DOHH2 (cell line): ENCODE measurements around the gene CTBS.

ENCODE experiments used
- H3F3A ChIP-seq: fragments of 200-600 bp; sonication (generic), shearing (Covaris generic); 2 replicates; pipeline ENCODE4 v1.6.0; 2016; ENCODE audit warnings: antibody characterized with exemption, mild to moderate bottlenecking; ENCODE audit not compliant: control insufficient read depth, insufficient read depth
- H3K27ac ChIP-seq: fragments of 200-600 bp; sonication (generic); 2 replicates; pipeline ENCODE4 v1.5.1; 2014; ENCODE audit warnings: low read depth, mild to moderate bottlenecking, low read length, moderate library complexity
- H3K27me3 ChIP-seq: fragments of 200-600 bp; sonication (generic); 2 replicates; pipeline ENCODE4 v1.6.1; 2014; ENCODE audit warnings: mild to moderate bottlenecking, low read length, mixed read lengths; ENCODE audit not compliant: control insufficient read depth
- H3K36me3 ChIP-seq: fragments of 200-600 bp; sonication (generic); 2 replicates; pipeline ENCODE4 v1.6.1; 2014; ENCODE audit warnings: mild to moderate bottlenecking, low read length, moderate library complexity, mixed read lengths; ENCODE audit not compliant: control insufficient read depth
- H3K4me1 ChIP-seq: fragments of 200-600 bp; sonication (generic); 2 replicates; pipeline ENCODE4 v1.6.1; 2014; ENCODE audit warnings: mild to moderate bottlenecking, low read length, mixed read lengths; ENCODE audit not compliant: control insufficient read depth
- H3K4me2 ChIP-seq: fragments of 200-600 bp; sonication (generic); 2 replicates; pipeline ENCODE4 v1.6.0; 2014; ENCODE audit warnings: mild to moderate bottlenecking, low read length, moderate library complexity
- H3K4me3 ChIP-seq: fragments of 200-600 bp; sonication (generic); 2 replicates; pipeline ENCODE4 v1.5.1; 2014; ENCODE audit warnings: mild to moderate bottlenecking, low read length, mixed read lengths
- H3K79me2 ChIP-seq: fragments of 200-600 bp; sonication (generic); 2 replicates; pipeline ENCODE4 v1.6.1; 2014; ENCODE audit warnings: mild to moderate bottlenecking, low read length, mixed read lengths; ENCODE audit not compliant: control insufficient read depth
- H3K9me2 ChIP-seq: fragments of 200-600 bp; sonication (generic); replicated peaks from 2 replicates; pipeline ENCODE4 v1.6.1; 2014; ENCODE audit warnings: mild to moderate bottlenecking, low read length, mixed read lengths; ENCODE audit not compliant: control insufficient read depth
- H3K9me3 ChIP-seq: fragments of 200-600 bp; sonication (generic); 2 replicates; pipeline ENCODE4 v1.6.1; 2014; ENCODE audit warnings: antibody characterized with exemption, low read length, mixed read lengths; ENCODE audit not compliant: control insufficient read depth, insufficient read depth
- H4K20me1 ChIP-seq: fragments of 200-600 bp; sonication (generic); 2 replicates; pipeline ENCODE4 v1.6.0; 2014; ENCODE audit warnings: low read depth, mild to moderate bottlenecking, antibody characterized with exemption, low read length, moderate library complexity; ENCODE audit not compliant: control insufficient read depth, insufficient read depth
- EZH2phosphoT487 ChIP-seq: fragments of 200-600 bp; sonication (generic); IDR thresholded peaks from 2 replicates; pipeline ENCODE4 v1.6.1; 2017; ENCODE audit warnings: borderline replicate concordance, mild to moderate bottlenecking, antibody characterized with exemption, low read length, moderate library complexity, mixed read lengths
- TF ChIP-seq, protein P1 (sequence below): fragments of 200-600 bp; sonication (generic); IDR thresholded peaks from one replicate; pipeline ENCODE4 v1.5.1; 2014; ENCODE audit warnings: antibody characterized with exemption, mild to moderate bottlenecking, low read depth, low read length; ENCODE audit not compliant: poor library complexity, severe bottlenecking

CTBS gene

GRCh38 chr1:84540759-84541158, 33.5 kb downstream of the CTBS start:
- Histone ChIP-seq H3F3A (no peaks in the 10 kb centered on the region), H3K9me2 (no peaks in the 10 kb centered on the region), H3K36me3 (no peaks in the 10 kb centered on the region), H3K4me2 (no peak overlapping the region), H3K4me3 (no peak overlapping the region), H3K27ac (no peak overlapping the region), H3K9me3 (no peaks in the 10 kb centered on the region), H3K27me3 (no peaks in the 10 kb centered on the region), H3K4me1 (no peaks in the 10 kb centered on the region), H4K20me1 (no peaks in the 10 kb centered on the region), H3K79me2 (no peaks in the 10 kb centered on the region)
- TF ChIP-seq, protein P1, sequence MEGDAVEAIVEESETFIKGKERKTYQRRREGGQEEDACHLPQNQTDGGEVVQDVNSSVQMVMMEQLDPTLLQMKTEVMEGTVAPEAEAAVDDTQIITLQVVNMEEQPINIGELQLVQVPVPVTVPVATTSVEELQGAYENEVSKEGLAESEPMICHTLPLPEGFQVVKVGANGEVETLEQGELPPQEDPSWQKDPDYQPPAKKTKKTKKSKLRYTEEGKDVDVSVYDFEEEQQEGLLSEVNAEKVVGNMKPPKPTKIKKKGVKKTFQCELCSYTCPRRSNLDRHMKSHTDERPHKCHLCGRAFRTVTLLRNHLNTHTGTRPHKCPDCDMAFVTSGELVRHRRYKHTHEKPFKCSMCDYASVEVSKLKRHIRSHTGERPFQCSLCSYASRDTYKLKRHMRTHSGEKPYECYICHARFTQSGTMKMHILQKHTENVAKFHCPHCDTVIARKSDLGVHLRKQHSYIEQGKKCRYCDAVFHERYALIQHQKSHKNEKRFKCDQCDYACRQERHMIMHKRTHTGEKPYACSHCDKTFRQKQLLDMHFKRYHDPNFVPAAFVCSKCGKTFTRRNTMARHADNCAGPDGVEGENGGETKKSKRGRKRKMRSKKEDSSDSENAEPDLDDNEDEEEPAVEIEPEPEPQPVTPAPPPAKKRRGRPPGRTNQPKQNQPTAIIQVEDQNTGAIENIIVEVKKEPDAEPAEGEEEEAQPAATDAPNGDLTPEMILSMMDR, result no peak
- TF ChIP-seq EZH2phosphoT487, result no peak

- no peaks in the 10 kb centered on the region for H4K20me1 ChIP-seq
- TF ChIP-seq, protein P1, result no peak
- TF ChIP-seq EZH2phosphoT487, result no peak
- H3K4me2 ChIP-seq, result no peak overlapping the region
- no peaks in the 10 kb centered on the region for H3F3A ChIP-seq
- no peaks in the 10 kb centered on the region for H3K36me3 ChIP-seq
- H3K9me2 ChIP-seq, result no peaks in the 10 kb centered on the region
- no peak overlapping the region for H3K4me3 ChIP-seq
- H3K27ac ChIP-seq, result no peak overlapping the region
- H3K9me3 ChIP-seq, result no peaks in the 10 kb centered on the region
- no peaks in the 10 kb centered on the region for H3K4me1 ChIP-seq
- no peaks in the 10 kb centered on the region for H3K79me2 ChIP-seq
- no peaks in the 10 kb centered on the region for H3K27me3 ChIP-seq
These were observed 34.3 kb downstream of the CTBS start for GRCh38 chr1:84539972-84540371.

DNA sequence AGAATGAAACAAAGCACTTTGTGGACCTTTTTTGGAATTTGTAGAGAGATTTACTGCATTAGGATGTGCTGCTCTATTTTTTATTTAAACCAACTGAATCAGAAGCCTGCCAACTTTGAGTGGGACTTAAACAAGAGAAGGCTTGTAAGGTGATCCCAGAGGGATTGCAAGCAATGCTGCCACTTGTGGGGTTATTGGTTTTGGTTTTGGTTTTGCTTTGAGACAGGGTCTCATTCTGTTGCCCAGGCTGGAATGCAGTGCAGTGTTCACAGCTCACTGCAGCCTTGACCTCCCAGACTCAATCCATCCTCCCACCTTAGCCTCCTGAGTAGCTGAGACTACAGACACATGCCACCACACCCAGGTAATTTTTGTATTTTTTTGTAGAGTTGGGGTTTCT, 35.6 kb downstream of the CTBS start:
- H4K20me1 ChIP-seq, result no peaks in the 10 kb centered on the region
- no peak overlapping the region for H3K4me2 ChIP-seq

More for the DNA sequence above, 35.6 kb downstream of the CTBS start:
- no peaks in the 10 kb centered on the region for H3K36me3 ChIP-seq
- no peaks in the 10 kb centered on the region for H3K27me3 ChIP-seq
- no peak overlapping the region for H3K4me3 ChIP-seq
- no peaks in the 10 kb centered on the region for H3K9me3 ChIP-seq
- H3K79me2 ChIP-seq, result no peaks in the 10 kb centered on the region
- H3K4me1 ChIP-seq, result no peaks in the 10 kb centered on the region
- H3K27ac ChIP-seq, result no peak overlapping the region
- TF ChIP-seq, protein P1, result no peak
- TF ChIP-seq EZH2phosphoT487, result no peak
- H3K9me2 ChIP-seq, result no peaks in the 10 kb centered on the region
- H3F3A ChIP-seq, result no peaks in the 10 kb centered on the region
